Spinal cord (tissue), 10 donors: ENCODE measurements around the gene GYS2. TPM values are rescaled to one million over a fixed set of nuclear protein-coding genes. Genes with fewer than 3 reads are reported as not detected.

ENCODE experiments used
- DNase-seq, 6 donors: peaks; one replicate each; pipeline versions ENCODE4 v3.0.0 to v3.0.0-alpha.2; 2013 to 2015; ENCODE audit warnings: low spot score in 6 of 6, low read depth in 4 of 6
- H3K27ac ChIP-seq: one replicate; pipeline ENCODE4 v1.5.1; 2013; ENCODE audit warnings: low read depth, low read length, control low read depth
- H3K27me3 ChIP-seq: one replicate; pipeline ENCODE4 v1.6.1; 2013; ENCODE audit warnings: low read length; ENCODE audit not compliant: control insufficient read depth, insufficient read depth
- H3K36me3 ChIP-seq: one replicate; pipeline ENCODE4 v1.6.1; 2013; ENCODE audit warnings: low read length; ENCODE audit not compliant: control insufficient read depth, insufficient read depth
- H3K4me1 ChIP-seq: one replicate; pipeline ENCODE4 v1.6.1; 2013; ENCODE audit warnings: low read length; ENCODE audit not compliant: control insufficient read depth, insufficient read depth
- H3K4me3 ChIP-seq: one replicate; pipeline ENCODE4 v1.5.1; 2013; ENCODE audit warnings: low read depth, low read length, control low read depth
- H3K9me3 ChIP-seq: one replicate; pipeline ENCODE4 v1.6.1; 2013; ENCODE audit warnings: low read length; ENCODE audit not compliant: control insufficient read depth, insufficient read depth
- WGBS: methylation state at CpG from one replicate; pipeline ENCODE4 v1.1.5; 2013; ENCODE audit warnings: missing lambda C conversion rate; ENCODE audit not compliant: insufficient coverage; 5-methylcytosine and 5-hydroxymethylcytosine counted together
- polyA plus RNA-seq, 2 donors: library from polyadenylated mRNA; unstranded; fragments of 120-200 nt; gene quantifications; one replicate each; pipeline ENCODE4 v1.2.1, GENCODE V29; 2013; ENCODE audit not compliant: insufficient read length in 2 of 2
- total RNA-seq, 2 donors: library from RNA; depleted of rRNA in 1 of 2; stranded (reverse); fragments of 120-200 nt in 1 of 2; fragments of >200 nt in 1 of 2; gene quantifications; one replicate each; pipeline versions ENCODE4 v1.2.3 to v1.2.4, GENCODE V29; 2013 to 2014
- donor health status: healthy.

Gene GYS2
- total and polyA plus RNA-seq, 4 donors: 0.06 to 0.18 TPM; not detected in 2

- Histone ChIP-seq H3K36me3 (no peaks in the 10 kb centered on the region), H3K9me3 (no peaks in the 10 kb centered on the region), H3K4me3 (no peak overlapping the region), H3K27me3 (no peaks in the 10 kb centered on the region), H3K27ac (no peak overlapping the region), H3K4me1 (no peaks in the 10 kb centered on the region)
- DNase-seq: no peak
- 88% methylated on average over 4 of the region's 4 CpGs for WGBS
Measured at GRCh38 chr12:21583587-21583986, 21.1 kb downstream of the GYS2 start.

GRCh38 chr12:21580748-21581516 is 23.7 kb downstream of the GYS2 start:
- no peaks in the 10 kb centered on the region for H3K27me3 ChIP-seq
- WGBS: 80% methylated on average over 1 of the region's 4 CpGs
- no peak overlapping the region for H3K27ac ChIP-seq
- no peaks in the 10 kb centered on the region for H3K9me3 ChIP-seq
- no peaks in the 10 kb centered on the region for H3K36me3 ChIP-seq
- no peak for DNase-seq
- H3K4me3 ChIP-seq: no peak overlapping the region
- no peaks in the 10 kb centered on the region for H3K4me1 ChIP-seq

GRCh38 chr12:21577516-21577915 is 27.1 kb downstream of the GYS2 start:
- Histone ChIP-seq H3K9me3 (no peaks in the 10 kb centered on the region), H3K27ac (no peak overlapping the region), H3K4me3 (no peak overlapping the region), H3K36me3 (no peaks in the 10 kb centered on the region), H3K27me3 (no peaks in the 10 kb centered on the region), H3K4me1 (no peaks in the 10 kb centered on the region)
- WGBS: 77% methylated on average over 1 of the region's 1 CpG
- no peak for DNase-seq

GRCh38 chr12:21576431-21576830 is 28.2 kb downstream of the GYS2 start:
- H3K36me3 ChIP-seq: no peaks in the 10 kb centered on the region
- H3K9me3 ChIP-seq: no peaks in the 10 kb centered on the region
- H3K4me1 ChIP-seq: no peaks in the 10 kb centered on the region
- no peaks in the 10 kb centered on the region for H3K27me3 ChIP-seq
- no peak overlapping the region for H3K27ac ChIP-seq
- no peak overlapping the region for H3K4me3 ChIP-seq
- no peak for DNase-seq
- no CpG with 5 or more reads among the region's 2 CpGs for WGBS

- H3K36me3 ChIP-seq: no peaks in the 10 kb centered on the region
- 78% methylated on average over 1 of the region's 4 CpGs for WGBS
- DNase-seq: no peak
- no peaks in the 10 kb centered on the region for H3K9me3 ChIP-seq
- no peaks in the 10 kb centered on the region for H3K27me3 ChIP-seq
- H3K4me1 ChIP-seq: no peaks in the 10 kb centered on the region
- H3K4me3 ChIP-seq: no peak overlapping the region
- H3K27ac ChIP-seq: no peak overlapping the region
Measured at GRCh38 chr12:21573733-21574358, 30.8 kb downstream of the GYS2 start.

GRCh38 chr12:21571046-21571445 is 33.6 kb downstream of the GYS2 start:
- no peaks in the 10 kb centered on the region for H3K9me3 ChIP-seq
- WGBS: 76% methylated on average over 2 of the region's 5 CpGs

GRCh38 chr12:21568115-21568514 is 36.5 kb downstream of the GYS2 start:
- Histone ChIP-seq H3K36me3 (no peaks in the 10 kb centered on the region), H3K9me3 (no peaks in the 10 kb centered on the region), H3K4me3 (no peak overlapping the region), H3K4me1 (no peaks in the 10 kb centered on the region), H3K27me3 (no peaks in the 10 kb centered on the region), H3K27ac (no peak overlapping the region)
- 89% methylated on average over 1 of the region's 4 CpGs for WGBS
- no peak for DNase-seq

More at GRCh38 chr12:21571046-21571445, 33.6 kb downstream of the GYS2 start:
- DNase-seq: no peak
- Histone ChIP-seq H3K27me3 (no peaks in the 10 kb centered on the region), H3K4me1 (no peaks in the 10 kb centered on the region), H3K36me3 (no peaks in the 10 kb centered on the region), H3K4me3 (no peak overlapping the region), H3K27ac (no peak overlapping the region)

GRCh38 chr12:21566907-21567394 is 37.7 kb downstream of the GYS2 start:
- H3K27ac ChIP-seq: no peak overlapping the region
- 100% methylated on average over 1 of the region's 3 CpGs for WGBS
- no peak overlapping the region for H3K4me3 ChIP-seq
- H3K4me1 ChIP-seq: no peaks in the 10 kb centered on the region
- H3K36me3 ChIP-seq: no peaks in the 10 kb centered on the region
- no peaks in the 10 kb centered on the region for H3K9me3 ChIP-seq
- no peaks in the 10 kb centered on the region for H3K27me3 ChIP-seq
- no peak for DNase-seq

- no peak for DNase-seq
- Histone ChIP-seq H3K4me3 (no peak overlapping the region), H3K27ac (no peak overlapping the region), H3K36me3 (no peaks in the 10 kb centered on the region), H3K27me3 (no peaks in the 10 kb centered on the region), H3K4me1 (no peaks in the 10 kb centered on the region), H3K9me3 (no peaks in the 10 kb centered on the region)
- no CpG with 5 or more reads among the region's 5 CpGs for WGBS
Measured at GRCh38 chr12:21566223-21566906, 38.3 kb downstream of the GYS2 start.
